ENCODE data around the gene PCBP1.

The PCBP1 gene

DNA sequence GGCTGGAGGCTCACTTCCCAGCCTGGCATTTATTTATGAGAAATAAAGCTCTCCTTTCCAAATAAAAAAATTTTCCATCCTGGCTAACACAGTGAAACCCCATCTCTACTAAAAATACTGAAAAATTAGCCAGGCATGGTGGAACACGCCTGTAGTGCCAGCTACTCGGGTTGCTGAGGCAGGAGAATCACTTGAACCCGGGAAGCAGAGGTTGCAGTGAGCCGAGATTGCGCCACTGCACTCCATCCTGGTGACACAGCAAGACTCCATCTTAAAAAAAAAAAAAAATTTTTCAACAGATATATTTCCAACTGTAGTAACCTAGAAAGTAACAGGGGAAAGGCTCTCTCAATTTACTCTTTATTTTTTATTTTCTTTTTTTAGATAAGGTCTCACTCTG, 6.1 kb upstream of the PCBP1 start:
- no peak overlapping the region for H3K27ac ChIP-seq
- no peak overlapping the region for H3K4me3 ChIP-seq (IDR thresholded peaks at IDR 0.05; ENCODE audit: insufficient read depth, low read depth, low read length)
- no peak overlapping the region for H3K9ac ChIP-seq
- no peaks in the 10 kb centered on the region for H3K36me3 ChIP-seq (ENCODE audit: insufficient read depth)
- H3K4me2 ChIP-seq, result no peak overlapping the region
- no peaks in the 10 kb centered on the region for H3K79me2 ChIP-seq (ENCODE audit: insufficient read depth, low read depth)
- H3K4me1 ChIP-seq (ENCODE audit: low read depth, poor library complexity, severe bottlenecking), result peaks cover 31% of the 10 kb centered on the region
- no peaks in the 10 kb centered on the region for H4K20me1 ChIP-seq (ENCODE audit: insufficient read depth)
- H2AFZ ChIP-seq (ENCODE audit: low read depth), result no peak overlapping the region
- TF ChIP-seq, protein P1, sequence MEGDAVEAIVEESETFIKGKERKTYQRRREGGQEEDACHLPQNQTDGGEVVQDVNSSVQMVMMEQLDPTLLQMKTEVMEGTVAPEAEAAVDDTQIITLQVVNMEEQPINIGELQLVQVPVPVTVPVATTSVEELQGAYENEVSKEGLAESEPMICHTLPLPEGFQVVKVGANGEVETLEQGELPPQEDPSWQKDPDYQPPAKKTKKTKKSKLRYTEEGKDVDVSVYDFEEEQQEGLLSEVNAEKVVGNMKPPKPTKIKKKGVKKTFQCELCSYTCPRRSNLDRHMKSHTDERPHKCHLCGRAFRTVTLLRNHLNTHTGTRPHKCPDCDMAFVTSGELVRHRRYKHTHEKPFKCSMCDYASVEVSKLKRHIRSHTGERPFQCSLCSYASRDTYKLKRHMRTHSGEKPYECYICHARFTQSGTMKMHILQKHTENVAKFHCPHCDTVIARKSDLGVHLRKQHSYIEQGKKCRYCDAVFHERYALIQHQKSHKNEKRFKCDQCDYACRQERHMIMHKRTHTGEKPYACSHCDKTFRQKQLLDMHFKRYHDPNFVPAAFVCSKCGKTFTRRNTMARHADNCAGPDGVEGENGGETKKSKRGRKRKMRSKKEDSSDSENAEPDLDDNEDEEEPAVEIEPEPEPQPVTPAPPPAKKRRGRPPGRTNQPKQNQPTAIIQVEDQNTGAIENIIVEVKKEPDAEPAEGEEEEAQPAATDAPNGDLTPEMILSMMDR (conservative IDR thresholded peaks at IDR 0.05; ENCODE audit: low read depth, low read length), result no peak
- no peaks in the 10 kb centered on the region for H3K27me3 ChIP-seq (ENCODE audit: insufficient read depth, low read depth)

DNA sequence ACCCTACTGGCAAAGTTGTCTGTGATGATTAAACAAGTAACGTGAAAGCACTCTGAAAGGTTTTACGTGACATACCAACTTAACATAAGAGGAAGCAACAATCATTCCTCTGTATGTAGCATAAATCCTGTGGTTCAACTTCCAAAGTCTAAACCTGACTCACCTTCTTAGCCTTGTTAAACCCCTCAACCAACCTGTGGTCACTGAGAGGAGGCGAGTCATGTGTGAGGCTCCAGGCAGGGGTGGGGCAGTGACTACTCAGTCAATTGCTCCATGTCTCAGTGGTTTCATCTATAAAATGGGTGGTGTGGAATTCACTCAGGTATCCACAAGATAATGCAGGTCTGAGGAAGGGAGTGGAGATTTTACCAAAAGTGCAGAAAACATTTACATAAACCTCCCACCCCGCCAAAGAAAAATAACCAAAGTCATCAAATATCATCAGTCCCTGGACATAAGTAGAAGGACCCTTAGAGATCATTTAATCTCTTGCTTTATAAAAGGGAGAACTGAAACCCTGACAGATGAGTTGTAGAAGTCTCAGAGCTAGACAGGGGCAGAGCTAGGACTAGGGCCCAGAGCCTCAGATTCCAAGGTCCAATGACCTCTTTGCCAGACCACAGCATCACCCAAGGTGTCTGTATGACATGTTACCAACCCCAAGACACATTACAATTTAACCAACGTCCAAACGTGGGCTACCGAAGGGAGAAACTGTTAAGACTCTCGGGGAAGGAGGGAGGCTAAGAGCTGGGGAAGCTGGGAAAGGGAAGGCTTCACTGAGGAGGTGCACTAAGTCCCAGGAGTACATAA, 3.7 kb upstream of the PCBP1 start:
- H3K4me1 ChIP-seq (ENCODE audit: low read depth, poor library complexity, severe bottlenecking), result peaks cover 31% of the 10 kb centered on the region
- peaks cover 11% of the 10 kb centered on the region for H3K79me2 ChIP-seq (ENCODE audit: insufficient read depth, low read depth)
- H3K4me3 ChIP-seq (IDR thresholded peaks at IDR 0.05; ENCODE audit: insufficient read depth, low read depth, low read length), result no peak overlapping the region
- H3K27me3 ChIP-seq (ENCODE audit: insufficient read depth, low read depth), result no peaks in the 10 kb centered on the region
- no peak overlapping the region; the same call in 1 of the 2 replicates for H3K9ac ChIP-seq
- H3K36me3 ChIP-seq (ENCODE audit: insufficient read depth), result no peaks in the 10 kb centered on the region; the same call in 1 of the 2 replicates
- no peaks in the 10 kb centered on the region for H4K20me1 ChIP-seq (ENCODE audit: insufficient read depth)
- H3K27ac ChIP-seq, result 0 out of 2 replicates have a peak overlapping the region, but pooled peaks have one; percentile 2
- no peak overlapping the region for H2AFZ ChIP-seq (ENCODE audit: low read depth)
- no peak overlapping the region for H3K4me2 ChIP-seq
- TF ChIP-seq, protein P1 (conservative IDR thresholded peaks at IDR 0.05; ENCODE audit: low read depth, low read length), result no peak

DNA sequence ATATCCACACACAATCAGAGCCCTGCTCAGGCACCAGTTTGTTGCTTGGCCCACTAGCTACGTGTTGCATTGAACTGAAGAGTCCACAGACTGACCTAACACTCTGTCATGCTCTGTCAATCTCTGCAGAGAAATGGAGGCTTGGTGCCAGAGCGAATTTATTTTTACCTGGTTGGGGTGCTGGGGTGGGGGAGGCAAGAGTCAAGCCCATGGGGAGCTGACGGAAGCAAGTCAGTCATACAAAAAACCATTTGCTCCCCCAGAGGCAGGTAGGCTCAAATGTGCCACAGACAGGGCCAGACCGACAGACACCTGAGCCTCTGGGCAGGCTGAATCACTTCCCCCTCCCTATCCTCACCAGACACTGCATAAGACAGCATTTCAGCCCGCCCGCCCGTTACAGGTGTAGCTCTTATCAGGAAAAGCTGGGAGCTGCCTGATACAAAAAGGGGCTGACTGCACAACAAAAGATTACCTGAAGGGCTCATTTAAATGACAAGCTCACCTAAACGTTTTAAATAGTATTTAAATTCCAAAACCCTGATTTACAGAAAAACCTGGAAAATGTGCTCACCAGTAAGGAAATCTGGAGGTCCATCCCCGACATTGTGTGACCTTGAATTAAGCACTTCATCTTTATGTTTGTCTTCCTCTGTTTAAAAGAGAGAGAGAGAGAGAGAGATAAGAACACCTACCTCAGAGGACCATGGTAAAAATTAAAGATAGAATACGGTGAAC, 2.1 kb upstream of the PCBP1 start:
- H3K4me1 ChIP-seq (ENCODE audit: low read depth, poor library complexity, severe bottlenecking), result peaks cover 42% of the 10 kb centered on the region
- peaks cover 4% of the 10 kb centered on the region; the same call in 1 of the 2 replicates for H3K36me3 ChIP-seq (ENCODE audit: insufficient read depth)
- H3K27me3 ChIP-seq (ENCODE audit: insufficient read depth, low read depth), result no peaks in the 10 kb centered on the region
- no peak overlapping the region for H3K4me3 ChIP-seq (IDR thresholded peaks at IDR 0.05; ENCODE audit: insufficient read depth, low read depth, low read length)
- H3K9ac ChIP-seq, result peak overlapping the region; percentile 100; the same call in 1 of the 2 replicates
- H3K27ac ChIP-seq, result peak overlapping the region; percentile 100
- peak overlapping the region; percentile 73 for H2AFZ ChIP-seq (ENCODE audit: low read depth)
- no peaks in the 10 kb centered on the region for H4K20me1 ChIP-seq (ENCODE audit: insufficient read depth)
- TF ChIP-seq, protein P1 (conservative IDR thresholded peaks at IDR 0.05; ENCODE audit: low read depth, low read length), result no peak
- H3K4me2 ChIP-seq, result peak overlapping the region; percentile 58; the same call in 1 of the 2 replicates
- peaks cover 26% of the 10 kb centered on the region for H3K79me2 ChIP-seq (ENCODE audit: insufficient read depth, low read depth)

DNA sequence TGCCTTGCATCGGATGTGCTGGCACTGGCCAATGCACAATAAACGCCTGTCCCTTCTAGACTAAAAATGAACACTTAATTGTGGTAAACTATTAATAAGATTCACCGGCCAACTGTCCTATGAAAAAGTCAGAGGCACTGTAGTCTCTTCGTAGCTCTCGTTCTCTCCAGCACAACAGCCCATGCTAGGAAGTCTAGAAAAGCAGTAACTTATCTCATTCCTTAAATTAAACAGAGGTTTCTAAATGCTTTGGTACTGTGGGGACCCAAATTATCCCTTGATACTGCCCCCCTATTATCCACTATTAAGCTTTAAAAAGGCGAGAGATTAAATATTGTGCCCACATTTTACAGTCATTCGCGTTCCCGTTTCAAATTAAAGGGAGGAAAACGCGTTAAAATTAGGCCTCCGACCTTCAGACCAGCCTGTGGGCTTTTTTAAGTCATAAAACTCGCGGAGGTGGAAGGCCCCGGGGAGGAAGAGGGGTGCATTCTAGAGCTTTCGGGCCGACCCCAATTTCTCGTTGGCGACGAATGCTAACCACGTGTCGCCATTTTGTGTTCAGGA, 1.5 kb upstream of the PCBP1 start:
- Histone ChIP-seq H3K27me3 (ENCODE audit: insufficient read depth, low read depth) (no peaks in the 10 kb centered on the region), H3K4me2 (peak overlapping the region; percentile 58), H3K79me2 (ENCODE audit: insufficient read depth, low read depth) (peaks cover 31% of the 10 kb centered on the region), H4K20me1 (ENCODE audit: insufficient read depth) (no peaks in the 10 kb centered on the region), H3K9ac (peak overlapping the region; percentile 100), H2AFZ (ENCODE audit: low read depth) (peak overlapping the region; percentile 73), H3K4me1 (ENCODE audit: low read depth, poor library complexity, severe bottlenecking) (peaks cover 47% of the 10 kb centered on the region), H3K36me3 (ENCODE audit: insufficient read depth) (peaks cover 4% of the 10 kb centered on the region; the same call in 1 of the 2 replicates), H3K27ac (peak overlapping the region; percentile 100), H3K4me3 (IDR thresholded peaks at IDR 0.05; ENCODE audit: insufficient read depth, low read depth, low read length) (peak overlapping the region; percentile 96)
- TF ChIP-seq, protein P1 (conservative IDR thresholded peaks at IDR 0.05; ENCODE audit: low read depth, low read length), result no peak
